Muscle of leg (tissue), 11 donors: ENCODE data around the gene FAM240A. TPM values are rescaled to one million over a fixed set of nuclear protein-coding genes. Genes with fewer than 3 reads are reported as not detected.
A peak's percentile ranks its signal among the peaks of the same experiment; 100 is the strongest.

Experiments
- DNase-seq: peaks from one replicate; pipeline ENCODE4 v3.0.0; 2013
- H3K27ac ChIP-seq: one replicate; pipeline ENCODE4 v1.5.1; 2013; ENCODE audit warnings: mild to moderate bottlenecking, low read length, control low read depth
- H3K27me3 ChIP-seq: one replicate; pipeline ENCODE4 v1.6.1; 2013; ENCODE audit warnings: low read length; ENCODE audit not compliant: control insufficient read depth, insufficient read depth
- H3K36me3 ChIP-seq: one replicate; pipeline ENCODE4 v1.6.1; 2013; ENCODE audit warnings: low read length; ENCODE audit not compliant: control insufficient read depth, insufficient read depth
- H3K4me1 ChIP-seq: one replicate; pipeline ENCODE4 v1.6.1; 2013; ENCODE audit warnings: low read length; ENCODE audit not compliant: control insufficient read depth, insufficient read depth
- H3K4me3 ChIP-seq: one replicate; pipeline ENCODE4 v1.5.1; 2013; ENCODE audit warnings: low read length, control low read depth
- H3K9me3 ChIP-seq: replicated peaks from 2 replicates; pipeline ENCODE4 v1.6.1; 2013; ENCODE audit warnings: low read depth, low read length; ENCODE audit not compliant: control insufficient read depth
- WGBS: methylation state at CpG from one replicate; pipeline ENCODE4 v1.1.5; 2013; ENCODE audit warnings: missing lambda C conversion rate; ENCODE audit not compliant: insufficient coverage; 5-methylcytosine and 5-hydroxymethylcytosine counted together
- polyA plus RNA-seq, 8 donors: library from polyadenylated mRNA; unstranded; fragments of 120-200 nt; gene quantifications; one replicate each; pipeline versions ENCODE4 v1.2.1 to v1.2.3, GENCODE V29; 2013; ENCODE audit warnings: inconsistent platforms in 1 of 8, low replicate concordance in 1 of 8; ENCODE audit not compliant: insufficient read length in 8 of 8, insufficient read depth in 1 of 8
- total RNA-seq: library from RNA; stranded (reverse); fragments of 120-200 nt; gene quantifications from one replicate; pipeline ENCODE4 v1.2.4, GENCODE V29; 2013

Gene FAM240A
- total and polyA plus RNA-seq, 9 donors: 0.19 to 0.63 (median 0.25) TPM; not detected in 1

DNA sequence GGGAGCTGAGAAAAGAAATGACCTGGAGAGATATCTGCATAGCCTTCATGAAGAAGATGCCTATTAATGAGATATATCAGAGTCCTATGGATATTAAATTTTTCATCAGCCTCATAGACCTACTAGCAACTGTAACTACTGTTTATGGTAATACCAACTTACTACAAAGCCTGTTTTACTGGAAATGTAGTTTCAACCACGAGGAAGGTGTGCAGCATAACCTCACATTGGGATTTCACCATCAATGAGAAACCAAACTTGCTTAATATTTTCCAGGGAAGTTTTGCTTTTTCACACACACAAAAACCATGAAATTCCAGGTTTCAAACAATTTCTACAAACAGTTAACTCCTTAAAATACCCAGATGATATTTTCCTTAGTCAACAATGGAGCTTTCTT, 31.4 kb downstream of the FAM240A start:
- Histone ChIP-seq H3K36me3 (no peaks in the 10 kb centered on the region), H3K27ac (no peak overlapping the region), H3K27me3 (peaks cover 10% of the 10 kb centered on the region), H3K9me3 (peaks cover 6% of the 10 kb centered on the region), H3K4me3 (no peak overlapping the region), H3K4me1 (no peaks in the 10 kb centered on the region)
- DNase-seq: no peak
- no CpG with 5 or more reads among the region's 1 CpG for WGBS

DNA sequence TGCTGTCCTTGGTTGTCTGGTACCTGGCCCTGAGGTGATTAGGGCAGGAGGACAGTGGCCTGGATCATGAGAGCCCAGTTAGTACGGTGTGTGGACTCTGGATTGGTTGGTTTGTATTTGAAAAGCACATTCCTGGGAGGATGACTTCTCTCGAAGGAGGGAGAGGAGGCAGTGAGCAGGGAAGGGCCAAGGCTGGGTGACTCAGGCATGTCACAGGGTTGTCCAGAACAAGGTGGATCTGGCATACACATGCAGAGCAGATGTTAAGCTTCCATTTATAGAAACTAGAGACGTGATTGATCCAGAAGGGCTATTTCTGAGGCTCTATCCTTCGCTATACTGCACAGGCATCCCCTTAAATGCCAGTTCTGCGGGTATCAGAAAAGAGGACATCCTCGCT, 34.4 kb downstream of the FAM240A start:
- Histone ChIP-seq H3K9me3 (no peaks in the 10 kb centered on the region), H3K4me1 (no peaks in the 10 kb centered on the region), H3K27me3 (peaks cover 8% of the 10 kb centered on the region), H3K27ac (no peak overlapping the region), H3K36me3 (no peaks in the 10 kb centered on the region), H3K4me3 (no peak overlapping the region)
- 62% methylated on average over 4 of the region's 6 CpGs for WGBS
- no peak for DNase-seq

DNA sequence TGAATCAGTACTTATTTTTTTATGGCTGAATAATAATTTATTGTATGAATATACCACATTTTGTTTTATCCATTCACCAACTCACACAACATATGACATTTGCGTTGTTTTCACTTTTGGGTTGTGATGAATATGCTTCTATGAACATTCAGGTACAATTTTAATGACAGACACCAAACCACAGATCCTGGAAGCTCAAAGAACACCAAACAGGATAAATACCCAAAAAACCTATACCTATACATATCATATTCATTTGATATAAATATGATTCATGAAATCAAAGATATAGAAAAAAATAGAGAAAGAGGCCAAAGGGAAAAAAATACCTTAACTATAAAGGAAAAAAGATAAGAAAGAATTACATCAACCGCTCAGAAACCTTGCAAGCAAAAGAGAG, 35.8 kb downstream of the FAM240A start:
- DNase-seq: no peak
- WGBS: no CpG with 5 or more reads among the region's 2 CpGs
- H3K4me3 ChIP-seq: no peak overlapping the region
- H3K9me3 ChIP-seq: peaks cover 4% of the 10 kb centered on the region
- H3K27me3 ChIP-seq: peaks cover 6% of the 10 kb centered on the region
- H3K27ac ChIP-seq: no peak overlapping the region
- H3K4me1 ChIP-seq: no peaks in the 10 kb centered on the region
- H3K36me3 ChIP-seq: no peaks in the 10 kb centered on the region

DNA sequence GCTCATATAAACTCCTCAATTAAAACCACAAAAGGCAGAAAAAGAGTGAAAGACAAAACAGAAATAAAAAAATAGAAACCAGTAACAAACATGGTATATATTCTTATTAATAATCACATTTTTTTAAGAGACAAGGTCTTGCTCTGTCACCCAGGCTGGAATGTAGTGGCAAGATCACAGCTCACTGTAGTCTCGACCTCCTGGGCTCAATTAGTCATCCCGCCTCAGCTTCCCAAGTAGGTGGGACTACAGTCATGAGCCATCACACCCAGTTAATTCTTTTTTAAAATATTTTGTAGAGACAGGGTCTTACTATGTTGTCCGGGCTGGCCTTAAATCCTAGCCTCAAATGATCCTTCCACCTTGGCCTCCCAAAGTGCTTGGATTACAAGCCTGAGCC, 37.1 kb downstream of the FAM240A start:
- H3K4me1 ChIP-seq: no peaks in the 10 kb centered on the region
- whole genome bisulfite sequencing: 60% methylated on average over 1 of the region's 3 CpGs
- H3K36me3 ChIP-seq: no peaks in the 10 kb centered on the region
- peaks cover 4% of the 10 kb centered on the region for H3K9me3 ChIP-seq
- peaks cover 6% of the 10 kb centered on the region for H3K27me3 ChIP-seq
- DNase-seq: no peak
- no peak overlapping the region for H3K27ac ChIP-seq
- H3K4me3 ChIP-seq: no peak overlapping the region

DNA sequence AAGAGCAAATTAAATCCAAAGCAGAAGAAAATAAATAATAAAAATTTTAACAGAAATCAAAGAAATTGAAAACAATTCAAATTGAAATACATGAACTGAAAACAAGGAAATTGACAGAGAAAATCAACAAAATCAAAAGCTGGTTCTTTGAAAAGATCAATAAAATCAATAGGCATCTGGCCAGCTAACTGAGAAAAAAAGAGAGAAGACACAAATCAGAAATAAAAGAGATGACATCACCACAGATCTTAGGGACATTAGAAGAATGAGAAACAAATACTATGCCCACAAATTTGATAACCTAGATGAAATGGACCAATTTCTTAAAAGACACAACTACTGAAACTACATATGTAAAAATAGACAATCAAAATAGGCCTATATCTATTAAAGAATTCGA, 38.8 kb downstream of the FAM240A start:
- H3K27me3 ChIP-seq: peaks cover 5% of the 10 kb centered on the region
- no peaks in the 10 kb centered on the region for H3K36me3 ChIP-seq
- peaks cover 4% of the 10 kb centered on the region for H3K9me3 ChIP-seq
- H3K4me1 ChIP-seq: no peaks in the 10 kb centered on the region
- no peak overlapping the region for H3K4me3 ChIP-seq
- no peak overlapping the region for H3K27ac ChIP-seq
- DNase-seq: no peak
- WGBS: no CpG with 5 or more reads among the region's 1 CpG

DNA sequence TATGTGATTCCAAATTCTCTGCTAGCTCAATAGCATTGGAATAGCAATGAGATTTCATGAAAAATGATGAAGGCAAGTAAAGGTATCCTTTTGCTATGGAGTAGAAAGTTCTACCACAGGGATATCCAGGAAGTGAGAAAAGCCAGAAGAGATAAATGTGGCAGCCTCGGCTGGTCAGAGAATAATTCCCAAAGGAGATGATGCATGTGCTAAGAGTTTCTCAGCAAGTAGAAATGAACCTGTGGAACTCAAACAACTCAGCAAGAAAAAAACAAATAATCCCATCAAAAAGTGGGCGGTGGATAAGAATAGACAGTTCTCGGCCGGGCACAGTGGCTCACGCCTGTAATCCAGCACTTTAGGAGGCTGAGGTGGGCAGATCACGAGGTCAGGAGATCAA, 42.9 kb downstream of the FAM240A start:
- no peak for DNase-seq
- Histone ChIP-seq H3K27ac (no peak overlapping the region), H3K36me3 (no peaks in the 10 kb centered on the region), H3K4me3 (no peak overlapping the region), H3K27me3 (peaks cover 16% of the 10 kb centered on the region), H3K9me3 (peaks cover 4% of the 10 kb centered on the region), H3K4me1 (peaks cover 1% of the 10 kb centered on the region)
- 79% methylated on average over 4 of the region's 6 CpGs for WGBS

DNA sequence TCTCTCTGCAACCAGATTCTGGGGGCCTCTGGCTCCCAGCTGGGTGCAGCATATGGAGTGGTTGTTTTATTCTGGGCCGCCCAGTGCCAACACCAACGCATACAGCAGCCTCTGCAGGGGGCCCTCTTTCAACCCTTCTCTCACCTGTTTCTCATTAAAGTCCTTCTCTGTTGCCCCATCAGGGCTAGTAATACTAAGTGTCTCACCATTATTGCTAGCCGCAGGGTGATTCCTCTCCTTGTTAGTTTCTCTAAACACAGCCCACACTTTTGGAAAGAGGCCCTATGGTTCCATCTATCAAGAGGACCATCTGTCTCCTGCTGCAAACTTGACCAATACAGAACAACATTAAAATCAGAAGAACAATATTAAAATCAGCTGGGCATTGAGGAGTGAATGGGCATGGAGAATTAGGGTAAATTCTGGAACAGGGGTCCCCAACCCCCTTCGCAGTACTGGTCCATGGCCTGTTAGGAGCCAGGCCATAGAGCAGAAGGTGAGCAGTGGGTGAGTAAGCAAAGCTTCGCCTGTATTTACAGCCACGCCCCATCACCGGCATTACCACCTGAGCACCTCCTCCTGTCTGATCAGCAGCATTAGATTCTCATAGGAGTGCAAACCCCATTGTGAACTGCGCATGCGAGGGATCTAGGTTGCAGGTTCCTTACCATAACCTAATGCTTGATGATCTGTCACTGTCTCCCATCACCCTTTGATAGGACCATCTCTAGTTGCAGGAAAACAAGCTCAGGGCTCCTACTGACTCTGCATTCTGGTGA, 44.6 kb downstream of the FAM240A start:
- peaks cover 15% of the 10 kb centered on the region for H3K4me1 ChIP-seq
- no peak overlapping the region for H3K4me3 ChIP-seq
- H3K36me3 ChIP-seq: no peaks in the 10 kb centered on the region
- peaks cover 3% of the 10 kb centered on the region for H3K9me3 ChIP-seq
- DNase-seq: no peak
- peaks cover 26% of the 10 kb centered on the region for H3K27me3 ChIP-seq
- no peak overlapping the region for H3K27ac ChIP-seq
- WGBS: 84% methylated on average over 8 of the region's 9 CpGs

DNA sequence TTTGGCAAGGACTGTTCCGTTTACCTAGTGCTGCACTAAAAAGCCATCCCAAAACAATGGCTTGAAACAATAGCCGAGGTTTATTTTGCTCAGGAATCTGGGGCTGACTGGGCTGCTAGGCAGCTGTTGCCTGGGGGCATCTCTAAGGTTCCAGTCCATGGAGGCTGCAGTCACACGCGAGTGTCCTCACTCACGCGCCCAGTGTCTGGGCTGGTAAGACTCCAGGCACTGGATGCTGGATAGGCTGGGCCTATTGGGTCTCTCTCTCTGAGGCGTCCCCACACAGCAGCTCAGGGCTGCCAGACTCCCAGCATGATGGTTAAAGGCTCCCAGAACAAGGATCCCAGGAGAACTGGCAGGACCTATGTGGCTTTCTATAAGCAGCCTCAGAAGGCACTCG, 47.0 kb downstream of the FAM240A start:
- 67% methylated on average over 6 of the region's 8 CpGs for WGBS
- peaks cover 28% of the 10 kb centered on the region for H3K27me3 ChIP-seq

DNA sequence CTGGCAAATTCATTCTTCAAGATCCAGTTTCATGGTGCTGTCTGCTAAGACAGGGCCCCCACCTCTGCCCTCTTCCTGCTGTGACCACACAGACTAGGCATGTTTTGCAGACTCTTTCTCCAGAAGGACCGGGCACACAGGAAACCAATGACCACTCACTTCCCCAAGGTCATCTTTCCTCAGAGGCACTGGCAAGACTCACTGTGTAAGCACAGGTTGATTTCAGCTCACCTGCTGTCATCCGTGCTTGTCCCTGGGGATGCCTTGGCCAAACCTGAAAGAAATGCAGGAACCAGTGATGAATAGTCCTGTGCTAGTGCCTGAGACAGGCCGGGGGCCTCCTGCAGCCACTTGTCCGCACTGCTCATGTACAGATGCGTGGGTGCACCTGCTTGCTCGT, 47.7 kb downstream of the FAM240A start:
- H3K9me3 ChIP-seq: no peaks in the 10 kb centered on the region
- H3K4me3 ChIP-seq: no peak overlapping the region
- WGBS: 78% methylated on average over 6 of the region's 6 CpGs
- H3K36me3 ChIP-seq: no peaks in the 10 kb centered on the region
- DNase-seq: no peak
- H3K4me1 ChIP-seq: peaks cover 41% of the 10 kb centered on the region
- H3K27me3 ChIP-seq: peaks cover 32% of the 10 kb centered on the region
- no peak overlapping the region for H3K27ac ChIP-seq

More for the DNA sequence above, 47.0 kb downstream of the FAM240A start:
- Histone ChIP-seq H3K9me3 (no peaks in the 10 kb centered on the region), H3K27ac (no peak overlapping the region), H3K36me3 (no peaks in the 10 kb centered on the region), H3K4me3 (no peak overlapping the region), H3K4me1 (peaks cover 38% of the 10 kb centered on the region)
- DNase-seq: no peak

DNA sequence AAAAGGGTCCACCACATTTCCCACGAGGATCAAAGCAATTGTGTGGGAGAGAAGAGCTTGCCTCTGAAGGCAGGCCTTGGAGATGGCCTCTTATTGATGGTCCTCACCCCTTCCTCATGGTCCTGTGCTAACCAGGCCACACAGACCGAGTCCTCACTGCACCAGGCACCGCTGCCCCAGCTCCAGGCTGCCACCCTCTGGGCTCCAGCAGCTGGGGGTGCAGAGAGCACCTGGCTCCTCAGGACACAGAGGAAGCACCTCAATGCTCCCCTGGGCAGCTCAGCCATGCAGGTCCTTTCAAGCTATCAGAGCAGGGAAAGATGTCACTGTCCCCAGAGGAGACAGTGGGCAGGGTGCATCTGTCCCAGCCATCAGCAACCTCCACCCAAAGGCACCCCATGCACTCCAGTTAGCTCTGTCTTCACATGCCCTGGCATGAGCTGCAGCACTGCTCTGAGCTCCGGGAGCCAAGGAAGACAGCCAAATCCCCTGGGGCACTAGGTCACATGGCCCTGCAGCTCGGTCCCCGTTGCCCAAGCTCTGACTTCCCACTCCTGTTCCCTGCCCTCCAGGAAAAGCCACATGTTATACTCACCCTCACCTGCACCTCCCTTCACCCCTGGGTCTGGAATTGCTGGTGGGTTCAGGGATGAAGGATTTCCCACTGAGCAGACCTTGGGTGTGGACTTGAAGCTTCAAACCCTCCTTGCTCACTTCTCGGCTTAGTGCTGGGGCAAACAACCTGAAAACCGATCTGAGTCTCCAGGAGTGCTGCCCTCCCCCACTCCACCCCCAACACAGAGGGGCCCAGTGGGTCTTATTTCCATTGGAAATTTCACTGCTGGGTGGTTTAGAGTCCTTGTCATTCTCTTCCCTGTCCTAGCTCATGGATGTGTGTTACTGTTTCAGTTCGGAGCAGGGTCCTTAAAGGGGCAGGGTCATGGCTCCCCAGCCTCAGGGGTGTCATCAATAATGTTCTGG, 48.5 kb downstream of the FAM240A start:
- DNase-seq: peak; percentile 2
- peaks cover 35% of the 10 kb centered on the region for H3K27me3 ChIP-seq
- no peaks in the 10 kb centered on the region for H3K36me3 ChIP-seq
- 45% methylated on average over 2 of the region's 9 CpGs for WGBS
- no peak overlapping the region for H3K4me3 ChIP-seq
- no peak overlapping the region for H3K27ac ChIP-seq
- H3K4me1 ChIP-seq: peaks cover 41% of the 10 kb centered on the region
- no peaks in the 10 kb centered on the region for H3K9me3 ChIP-seq
